AG08395 (cell line): ENCODE measurements around the gene COLEC11.
A peak's percentile ranks its signal among the peaks of the same experiment; 100 is the strongest.
"Not testable (repeated sequence)": the region's sequence is repeated elsewhere in the genome, so short reads cannot be mapped to it uniquely, and the experiment has no call there.

Source experiments
- DNase-seq: peaks from one replicate; pipeline ENCODE4 v3.0.0; 2012; ENCODE audit warnings: mixed read lengths, low spot score

Gene COLEC11

DNA sequence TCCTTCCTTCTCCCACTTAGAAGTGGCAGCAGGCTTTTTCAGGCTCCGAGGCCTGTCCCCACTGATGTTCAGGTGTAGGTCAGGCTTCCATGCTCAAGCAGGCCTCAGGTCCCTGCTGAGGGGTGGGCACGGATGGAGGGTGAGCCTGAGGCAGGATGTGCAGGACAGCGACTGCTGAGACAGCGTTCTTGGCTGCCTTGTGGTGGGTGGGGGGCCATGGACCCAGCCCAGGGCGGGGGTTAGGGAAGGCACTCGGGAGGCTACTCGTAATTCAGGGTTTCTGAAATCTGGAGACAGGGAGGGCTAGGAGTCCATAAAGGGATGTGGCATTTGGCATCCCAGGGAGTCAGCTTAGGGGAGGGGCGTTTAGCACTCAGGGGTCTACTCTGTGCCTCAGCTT is 30.3 kb downstream of the COLEC11 start:
- DNase-seq, result no peak

DNA sequence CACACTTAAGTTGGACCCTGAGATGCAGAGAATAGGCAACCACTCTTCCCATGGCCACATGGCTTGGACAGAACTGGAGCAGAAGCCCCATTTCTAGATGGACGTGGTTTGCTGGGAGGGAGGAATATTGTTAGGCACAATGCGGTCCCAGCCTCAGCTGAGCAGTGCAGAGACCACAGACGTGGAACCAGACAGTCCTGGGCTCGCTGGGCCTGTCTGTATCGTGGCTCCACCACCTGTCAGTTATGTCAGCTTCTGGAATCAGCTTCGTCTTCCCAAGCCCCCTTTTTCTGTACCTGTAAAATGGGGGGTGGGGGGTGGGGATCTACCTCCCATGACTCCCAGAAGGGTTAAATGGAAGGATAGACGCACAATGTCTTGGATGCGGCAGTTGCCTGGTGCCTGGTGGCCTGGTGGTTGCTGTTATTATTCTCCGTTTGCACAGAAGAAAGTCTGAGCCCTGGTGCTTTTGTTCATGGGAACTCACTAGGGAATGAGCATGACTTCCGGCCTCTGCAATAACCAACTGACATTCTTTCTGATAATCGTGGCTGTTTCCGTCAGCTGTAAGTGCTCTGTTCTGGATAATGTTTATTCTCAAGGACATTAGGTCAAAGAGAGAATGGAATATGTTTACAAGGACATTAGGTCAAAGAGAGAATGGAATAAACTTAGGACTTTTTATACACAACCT is 31.4 kb downstream of the COLEC11 start:
- no peak for DNase-seq

DNA sequence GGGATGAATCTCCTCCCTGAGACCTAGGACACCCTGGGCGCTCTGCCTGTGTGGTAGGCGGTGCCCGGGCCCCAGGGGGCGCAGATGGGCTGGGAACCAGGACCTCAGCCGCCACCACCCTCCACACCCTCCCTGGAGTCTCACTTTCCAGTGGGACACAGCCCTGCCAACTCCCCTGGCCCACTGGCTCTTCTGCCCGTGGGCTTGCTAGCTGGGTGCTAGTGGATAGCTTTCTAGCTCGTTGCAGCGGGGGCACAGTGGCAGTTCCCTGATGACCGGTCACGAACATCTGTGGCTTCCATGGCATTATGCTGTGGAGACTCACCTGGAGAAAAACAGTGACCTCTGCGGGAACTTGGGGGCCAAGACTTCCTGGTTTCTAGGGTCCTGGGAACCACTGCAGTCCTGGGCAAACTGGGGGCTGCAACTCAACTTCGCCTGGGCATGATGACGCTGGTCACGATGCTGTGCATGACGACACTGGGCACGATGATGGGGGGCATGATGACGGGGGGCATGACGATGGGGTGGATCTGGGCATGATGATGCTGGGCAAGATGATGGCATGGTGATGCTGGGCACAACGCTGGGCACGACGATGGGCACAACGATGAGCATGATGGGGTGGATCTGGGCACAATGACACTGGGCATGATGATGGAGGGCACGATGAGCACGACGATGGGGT is 32.0 kb downstream of the COLEC11 start:
- DNase-seq, result no peak

DNA sequence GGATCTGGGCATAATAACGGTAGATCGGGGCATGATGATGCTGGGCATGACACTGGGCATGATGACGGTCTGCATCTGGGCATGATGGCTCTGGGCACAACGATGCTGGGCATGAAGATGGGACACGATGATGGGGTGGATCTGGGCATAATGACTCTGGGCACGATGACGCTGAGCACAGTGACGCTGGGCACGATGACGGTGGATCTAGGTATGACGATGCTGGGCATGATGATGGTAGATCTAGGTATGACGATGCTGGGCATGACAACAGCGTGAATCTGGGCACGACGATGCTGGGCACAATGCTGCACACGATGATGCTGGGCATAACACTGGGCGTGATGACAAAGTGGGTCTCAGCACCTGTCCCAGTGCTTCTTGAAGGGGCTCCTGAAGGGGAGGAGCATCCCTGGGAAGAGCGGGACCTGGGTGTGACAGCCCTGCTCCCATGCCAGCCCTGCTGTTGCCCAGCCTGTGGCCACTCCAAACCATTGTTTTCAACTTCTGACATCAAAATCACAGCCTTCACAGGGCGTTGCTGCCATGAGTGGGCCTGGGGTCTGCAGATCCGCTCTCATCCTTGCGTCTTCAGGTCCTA is 32.7 kb downstream of the COLEC11 start:
- no peak for DNase-seq

DNA sequence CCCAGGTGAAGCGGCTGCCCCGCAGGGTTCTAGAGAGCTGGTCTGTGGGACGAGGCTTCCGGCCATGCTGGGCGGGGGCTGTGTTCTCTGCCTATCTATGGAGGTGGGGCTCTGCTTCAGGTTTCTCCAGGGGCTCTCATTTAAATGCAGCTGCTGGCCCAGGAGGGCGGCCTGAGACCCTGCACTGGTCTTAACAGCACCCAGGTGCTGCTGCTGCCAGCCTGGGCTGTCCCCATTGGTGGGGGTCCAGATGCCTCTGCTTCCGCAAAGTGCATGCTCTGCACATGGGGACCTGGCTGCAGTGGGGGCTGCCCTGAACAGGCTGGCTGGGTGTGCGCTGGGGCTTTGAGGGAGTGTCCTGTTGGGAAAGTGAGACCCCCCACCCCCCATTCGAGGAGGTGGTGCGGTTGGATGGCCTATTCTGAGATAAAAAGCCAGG is 33.3 kb downstream of the COLEC11 start:
- DNase-seq, result no peak

DNA sequence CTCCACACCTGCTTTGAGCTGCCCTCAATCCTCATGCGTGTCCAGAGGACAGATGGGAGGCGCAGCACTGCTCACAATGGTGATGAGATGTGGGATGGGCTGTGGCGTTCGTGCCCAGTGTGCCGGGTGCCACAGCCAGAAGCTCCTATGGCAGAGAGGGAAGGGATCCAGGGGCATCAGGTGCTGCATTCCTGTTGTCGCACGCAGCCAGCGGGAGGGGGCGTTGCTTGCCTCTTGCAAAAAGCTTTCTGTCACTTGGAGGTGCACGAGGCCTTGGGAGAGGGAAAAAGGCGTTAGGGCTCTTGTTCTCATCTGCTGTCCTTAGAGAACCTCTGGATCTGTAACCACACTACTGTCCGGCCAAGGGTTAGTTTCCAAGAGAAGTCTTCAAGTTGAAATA is 33.9 kb downstream of the COLEC11 start:
- no peak for DNase-seq

DNA sequence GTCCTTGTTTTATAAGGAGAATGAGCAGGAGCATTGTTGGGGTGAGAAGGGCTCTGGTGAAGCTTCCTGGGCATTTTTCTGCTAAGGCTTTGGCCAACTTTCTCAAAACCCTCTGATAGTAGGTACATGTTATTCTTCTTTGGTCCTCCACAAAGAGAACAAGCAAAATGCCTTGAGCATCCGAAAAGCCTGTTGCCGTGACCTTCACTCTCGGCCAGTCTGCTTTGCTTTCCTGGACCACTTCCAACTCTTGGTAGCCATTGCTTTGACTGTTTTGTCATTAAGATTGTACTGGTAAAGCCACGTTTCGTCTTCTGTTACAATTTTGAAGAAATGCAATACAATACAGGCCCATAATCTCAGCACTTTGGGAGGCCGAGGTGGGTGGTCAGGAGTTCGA is 35.7 kb downstream of the COLEC11 start:
- DNase-seq, result no peak

DNA sequence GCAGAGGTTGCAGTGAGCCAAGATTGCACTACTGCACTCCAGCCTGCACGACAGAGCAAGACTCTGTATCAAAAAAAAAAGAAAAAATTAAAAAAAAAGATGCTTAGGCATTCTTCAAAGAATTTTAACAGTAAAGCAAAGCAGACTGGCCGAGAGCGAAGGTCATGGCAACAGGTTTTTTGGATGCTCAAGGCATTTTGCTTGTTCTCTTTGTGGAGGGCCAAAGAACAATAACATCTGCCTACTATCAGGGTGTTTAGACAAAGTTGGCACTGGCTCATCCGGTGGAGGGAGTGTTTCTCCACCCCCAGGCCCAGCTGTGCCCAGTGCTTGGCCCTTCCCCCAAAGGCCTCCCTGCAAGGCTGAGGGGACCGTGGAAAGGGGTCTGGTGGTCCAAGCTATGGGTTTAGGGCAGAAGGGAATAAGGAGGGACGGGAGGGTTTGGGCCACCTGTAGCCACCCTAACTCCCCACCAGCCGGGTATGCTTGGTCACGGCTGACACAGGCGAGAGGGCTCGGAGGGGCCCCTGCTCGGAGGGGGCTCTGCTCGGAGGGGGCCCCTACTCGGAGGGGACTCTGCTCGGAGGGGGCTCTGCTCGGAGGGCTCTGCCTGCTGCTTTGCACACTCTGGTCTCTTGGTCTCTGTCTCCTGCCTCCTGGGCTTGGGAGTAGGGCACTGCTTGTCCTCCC is 36.4 kb downstream of the COLEC11 start:
- DNase-seq, result no peak

DNA sequence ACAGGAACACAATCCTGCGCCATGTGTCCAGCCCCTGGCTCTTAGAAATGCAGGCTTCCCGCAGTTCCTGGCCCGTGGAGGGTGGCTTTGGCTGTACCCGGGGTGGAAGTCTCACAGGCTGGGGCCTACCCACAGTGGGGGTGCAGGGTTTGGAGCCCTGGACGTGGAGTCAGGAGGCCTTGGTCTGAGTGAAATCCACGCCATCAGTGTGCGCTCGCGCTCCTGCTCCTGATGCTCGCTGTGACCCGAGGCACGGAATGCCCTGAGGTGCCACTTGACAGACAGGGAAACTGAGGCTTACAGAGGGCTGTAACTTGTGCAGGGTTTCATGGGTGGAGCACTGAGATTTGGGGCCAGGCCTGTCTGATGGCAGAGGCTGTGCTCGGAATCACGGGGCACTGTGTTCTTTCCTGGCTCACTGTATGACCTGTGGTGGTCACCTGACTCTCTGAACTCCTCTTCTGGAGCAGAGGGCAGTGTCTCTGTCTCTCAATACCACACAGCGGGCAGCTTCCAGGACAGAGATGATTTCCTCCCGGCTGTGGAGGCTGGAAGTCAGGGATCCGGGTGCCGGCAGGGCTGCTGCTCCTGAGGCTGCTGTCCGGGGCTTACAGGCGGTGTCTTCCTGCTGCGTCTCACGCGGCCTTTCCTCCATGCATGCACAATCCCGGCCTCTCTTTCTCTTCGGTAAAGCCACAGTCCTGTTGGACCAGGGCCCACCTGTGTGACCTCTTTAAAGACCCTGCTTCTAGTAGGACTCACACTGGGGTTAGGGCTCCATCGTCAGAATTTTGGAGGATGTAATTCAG is 37.1 kb downstream of the COLEC11 start:
- DNase-seq, result no peak

DNA sequence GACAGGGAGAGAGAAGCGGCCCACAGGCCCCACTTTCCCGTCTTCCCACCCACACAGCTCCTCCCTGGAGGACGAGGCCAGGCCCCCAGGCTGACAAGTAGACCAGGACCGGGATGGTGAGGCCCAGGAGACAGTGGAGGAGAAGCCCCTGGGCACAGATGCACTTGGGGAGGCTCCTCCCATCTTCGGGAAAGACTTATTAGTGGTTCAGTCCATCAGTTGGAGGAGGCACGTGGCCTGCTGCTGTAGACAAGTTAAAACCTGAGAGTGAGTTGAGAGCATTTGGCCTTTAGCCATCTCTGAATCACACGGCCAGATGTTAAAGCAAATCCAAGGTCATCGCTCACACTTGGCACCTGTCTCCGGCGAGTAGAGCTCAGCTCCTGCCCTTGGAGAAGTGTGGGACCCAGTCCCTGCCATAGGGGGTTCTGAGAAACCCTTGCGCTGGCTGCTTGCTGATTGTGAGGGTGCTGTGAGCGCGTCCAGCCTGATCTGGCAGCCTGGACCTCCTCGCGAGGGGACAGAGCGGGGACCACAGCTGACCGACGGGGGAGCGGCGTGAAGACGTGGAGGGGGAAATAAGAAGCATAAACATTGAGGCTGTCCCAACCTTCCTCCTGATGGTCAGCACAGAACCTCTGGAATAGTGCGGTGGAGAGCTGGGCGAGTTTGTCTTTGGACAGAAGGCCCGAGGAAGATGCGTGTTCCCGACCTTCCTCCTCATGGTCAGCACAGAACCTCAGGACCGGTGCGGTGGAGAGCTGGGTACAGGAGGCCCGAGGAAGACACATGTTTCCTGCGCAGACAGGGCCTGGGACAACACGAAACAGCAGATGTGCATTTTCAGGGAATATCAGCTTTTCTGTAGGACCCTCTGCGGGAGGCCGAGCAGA is 38.4 kb downstream of the COLEC11 start:
- DNase-seq, result no peak

DNA sequence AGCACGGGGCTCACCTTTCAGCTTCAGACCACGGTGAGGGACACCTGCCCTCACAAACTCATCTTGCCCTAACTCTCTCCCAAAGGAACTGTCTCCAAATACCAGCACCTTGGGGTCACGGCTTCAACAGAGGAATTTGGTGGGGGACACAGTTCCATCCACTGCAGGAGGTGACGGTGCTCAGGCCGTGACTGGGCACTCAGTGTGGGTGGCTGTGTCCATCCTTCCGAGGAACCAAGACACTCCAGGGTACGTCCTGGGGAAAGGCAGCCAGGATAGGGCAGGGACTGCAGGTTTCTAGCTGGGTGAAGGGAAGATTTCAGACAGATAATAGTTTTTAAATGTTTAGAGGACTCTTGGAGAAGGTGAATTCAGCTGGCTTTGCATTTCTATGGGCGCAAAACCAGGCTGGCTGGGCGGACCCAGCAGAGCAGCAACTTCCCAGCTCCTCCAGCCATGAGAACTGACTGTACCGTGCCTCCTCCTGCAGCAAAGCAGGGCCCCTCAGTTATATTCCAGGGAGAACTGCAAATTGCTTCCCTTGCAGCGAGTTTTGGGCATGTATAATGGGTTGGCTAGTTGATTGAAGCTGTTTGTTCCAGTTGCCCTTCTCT is 39.2 kb downstream of the COLEC11 start:
- no peak for DNase-seq

DNA sequence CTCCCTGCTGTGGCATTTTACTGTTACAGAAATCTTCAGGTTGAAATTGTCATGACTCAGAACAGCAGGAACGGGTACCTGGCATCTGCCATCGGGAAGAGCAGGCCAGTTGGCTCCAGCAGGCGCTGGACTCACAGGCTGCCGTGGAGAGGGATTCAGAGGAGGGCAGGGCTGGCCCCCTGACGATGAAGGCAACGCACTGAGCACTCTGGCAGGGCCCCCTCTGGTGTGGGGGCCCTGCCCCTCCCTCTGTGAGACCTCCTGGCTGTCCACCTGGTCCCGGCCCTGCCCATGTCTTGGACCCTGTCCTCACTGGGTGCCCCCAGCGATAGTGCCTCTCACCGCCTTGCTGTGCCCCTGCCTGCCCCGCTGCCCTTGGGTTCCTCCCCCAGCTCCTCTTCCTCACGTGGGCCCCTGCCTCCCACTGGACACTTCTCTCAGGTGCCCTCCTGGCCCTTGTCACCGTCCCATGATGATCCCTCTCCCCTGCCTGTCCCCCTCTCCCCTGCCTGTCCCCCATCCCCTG is 39.7 kb downstream of the COLEC11 start:
- no peak for DNase-seq

DNA sequence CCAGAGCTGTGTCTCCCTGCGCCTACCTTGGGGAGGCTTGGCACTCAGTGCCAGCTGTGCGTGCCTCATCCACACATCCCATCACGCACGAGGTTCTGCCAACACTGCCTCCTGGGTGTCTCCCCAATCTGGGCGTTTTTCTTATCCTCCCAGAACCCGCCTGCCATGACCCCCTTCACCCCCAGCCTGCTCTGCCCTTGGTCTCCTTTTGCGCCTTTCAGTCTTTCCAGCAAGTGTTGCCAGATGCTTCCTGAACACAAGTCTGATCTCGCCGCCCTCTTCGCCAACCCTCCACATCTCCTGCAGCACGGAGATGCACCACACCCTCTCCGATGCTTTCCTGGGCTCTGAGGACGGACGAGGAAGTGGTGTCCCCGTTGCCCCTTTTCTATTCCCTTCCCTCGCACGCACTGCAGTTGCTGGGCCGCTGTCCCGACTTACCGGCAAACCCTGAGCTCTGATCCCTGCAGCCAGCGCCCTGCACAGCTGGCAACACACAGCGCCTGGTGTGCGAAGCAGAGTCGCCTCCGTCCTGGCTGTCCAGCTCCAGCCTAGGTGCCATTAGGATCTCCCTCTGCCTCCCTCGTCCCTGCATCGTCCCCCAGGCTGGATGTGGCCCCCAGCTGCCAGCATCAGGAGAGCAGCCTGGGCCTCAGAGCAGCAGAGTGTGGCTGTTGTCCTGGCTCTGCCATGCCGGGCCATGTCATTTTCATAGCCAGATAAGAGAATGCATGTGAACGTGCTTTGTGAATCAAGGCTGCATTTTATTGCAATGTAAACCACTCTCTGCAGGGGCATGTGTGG is 40.5 kb downstream of the COLEC11 start:
- peak; percentile 22 for DNase-seq

DNA sequence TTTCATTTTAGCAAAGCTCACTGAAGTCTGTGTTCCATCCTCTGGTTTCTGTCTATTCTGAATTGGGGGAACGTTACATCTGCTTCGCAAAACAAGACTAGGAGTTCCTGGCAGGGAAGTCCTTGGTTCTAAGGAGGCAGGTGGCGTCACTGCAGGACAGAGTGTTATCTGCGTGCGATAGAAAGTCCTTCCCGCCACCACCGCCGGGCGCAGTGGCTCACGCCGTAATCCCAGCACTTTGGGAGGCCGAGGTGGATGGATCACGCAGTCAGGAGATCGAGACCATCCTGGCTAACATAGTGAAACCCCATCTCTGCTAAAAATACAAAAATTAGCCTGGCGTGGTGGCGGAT is 41.0 kb downstream of the COLEC11 start:
- DNase-seq, result not testable (repeated sequence)

DNA sequence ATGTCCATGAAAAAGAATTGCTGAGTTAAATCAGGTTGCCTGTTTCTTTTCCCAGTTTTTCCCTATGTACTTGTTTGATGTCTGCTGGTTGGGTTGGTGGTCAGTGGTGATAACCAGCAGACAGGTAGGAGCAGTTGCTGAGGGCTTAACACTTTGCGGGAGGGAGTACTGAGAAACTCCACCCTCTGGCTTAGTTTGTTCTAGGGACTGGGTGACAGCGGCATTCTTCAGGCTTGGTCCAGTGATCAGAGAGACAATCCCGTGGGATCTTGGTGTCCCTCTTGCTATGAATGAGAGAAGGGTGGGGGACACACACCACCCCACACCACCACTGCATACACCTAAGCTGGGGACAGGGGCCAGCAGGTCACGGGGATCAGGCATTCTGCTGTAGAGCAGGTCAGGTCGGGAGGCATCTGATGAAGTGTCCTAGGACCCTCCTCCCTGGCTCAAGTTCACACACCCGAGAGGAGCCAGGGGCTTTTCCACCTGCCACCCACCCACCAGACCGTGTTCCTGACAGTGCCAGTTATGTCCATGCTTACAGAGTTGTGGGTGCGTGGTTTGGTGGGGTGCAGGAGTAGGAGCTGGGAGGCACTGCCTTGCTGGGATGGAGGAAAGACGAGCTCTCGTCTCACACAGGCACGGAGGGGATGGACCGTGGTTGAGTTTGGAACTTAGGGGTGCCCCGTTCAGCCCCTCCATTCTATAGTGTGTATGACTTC is 41.8 kb downstream of the COLEC11 start:
- no peak for DNase-seq

DNA sequence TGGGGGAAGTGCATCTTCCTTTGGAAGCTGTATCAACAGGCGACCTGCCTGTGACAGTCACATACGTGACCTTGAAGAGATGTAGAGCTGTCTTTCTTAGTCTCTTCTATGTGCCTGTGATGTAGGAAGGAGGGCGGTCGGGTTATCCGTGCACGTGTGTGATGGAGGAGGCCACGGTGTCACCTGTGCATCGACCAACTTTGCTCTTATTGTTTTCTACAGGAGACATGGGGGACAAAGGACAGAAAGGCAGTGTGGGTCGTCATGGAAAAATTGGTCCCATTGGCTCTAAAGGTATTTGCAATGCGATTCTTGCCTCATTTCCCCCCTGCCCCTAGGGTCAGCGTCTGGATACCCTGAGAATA is 42.4 kb downstream of the COLEC11 start:
- DNase-seq, result no peak

DNA sequence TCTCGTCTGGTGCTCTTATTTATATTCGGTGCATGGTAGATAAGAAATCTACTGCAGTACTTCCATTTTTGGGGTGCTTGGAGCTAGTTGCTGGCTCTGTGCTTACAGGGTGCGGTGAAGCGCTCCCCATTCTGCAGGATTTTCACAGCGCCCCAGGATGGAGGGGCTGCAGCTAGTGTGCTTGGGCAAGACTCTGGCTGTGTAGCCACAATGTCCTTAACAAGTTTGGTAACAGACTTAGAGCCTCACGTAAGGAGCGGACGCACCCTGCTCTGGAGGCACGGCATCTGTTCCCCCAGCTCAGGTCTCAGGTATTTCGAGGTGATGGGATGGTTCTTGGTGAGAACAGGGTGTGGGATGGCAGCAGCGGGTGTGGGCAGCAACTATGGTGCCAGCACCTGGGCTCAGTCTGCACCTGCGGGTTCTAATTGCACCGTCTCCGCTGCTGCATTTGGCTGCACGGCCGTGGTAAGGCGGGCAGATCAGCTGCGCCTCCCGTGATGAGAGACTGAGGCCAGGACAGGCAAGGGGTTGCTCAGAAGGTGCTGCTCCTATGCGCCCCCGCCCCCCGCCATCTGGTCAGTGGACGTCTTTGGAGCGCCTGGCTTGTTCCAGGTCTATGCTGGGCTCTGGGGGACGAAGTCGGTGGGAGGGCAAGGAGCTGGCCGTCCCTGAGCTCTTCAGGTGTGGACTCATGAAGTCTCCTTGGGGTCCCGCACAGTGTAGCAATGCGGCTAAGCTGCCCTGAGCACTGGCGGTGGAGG is 43.0 kb downstream of the COLEC11 start:
- DNase-seq, result no peak

DNA sequence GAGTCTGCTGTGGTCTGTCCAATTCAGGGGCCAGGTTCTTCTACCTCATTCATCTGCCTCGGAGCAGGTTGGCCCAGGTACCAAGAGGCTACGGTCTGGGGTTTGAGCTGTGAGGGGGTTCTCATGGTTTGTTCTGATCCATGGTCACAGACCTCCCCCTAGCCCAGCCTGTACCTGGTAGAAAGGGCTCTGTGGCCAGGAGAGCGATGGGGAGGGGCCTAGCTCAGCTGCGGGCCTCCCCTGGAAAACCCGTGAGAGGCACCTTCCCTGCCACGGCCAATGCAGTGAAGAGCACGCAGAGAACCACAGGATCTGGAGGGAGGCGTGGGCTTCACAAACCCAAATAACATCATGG is 43.5 kb downstream of the COLEC11 start:
- DNase-seq, result no peak
